ENCODE measurements around the gene SPAG16.

GRCh38 chr2:214232271-214232670 lies 948.0 kb downstream of the SPAG16 start:
- TF ChIP-seq CTCF (IDR thresholded peaks at IDR 0.05; ENCODE audit: low read depth, low read length) = no peak
- no peak for TF ChIP-seq MYC (IDR thresholded peaks at IDR 0.05; ENCODE audit: low read depth, low read length)

All from NB4 (cell line).